HG02763 (cell line): Measurements from ENCODE around the gene RAB11A.

Experiments
- ATAC-seq: cut with Tn5 transposase; IDR thresholded peaks from one replicate; pipeline ENCODE4 v1.9.1; 2021; ENCODE audit warnings: mild to moderate bottlenecking, moderate library complexity; ENCODE audit not compliant: unreplicated experiment

RAB11A gene

GRCh38 chr15:65935391-65935790, 66.1 kb downstream of the RAB11A start:
- no peak for ATAC-seq

GRCh38 chr15:65936282-65936681, 67.0 kb downstream of the RAB11A start:
- ATAC-seq, result no peak

GRCh38 chr15:65937054-65937453, 67.8 kb downstream of the RAB11A start:
- ATAC-seq, result no peak

GRCh38 chr15:65937476-65937875, 68.2 kb downstream of the RAB11A start:
- no peak for ATAC-seq

DNA sequence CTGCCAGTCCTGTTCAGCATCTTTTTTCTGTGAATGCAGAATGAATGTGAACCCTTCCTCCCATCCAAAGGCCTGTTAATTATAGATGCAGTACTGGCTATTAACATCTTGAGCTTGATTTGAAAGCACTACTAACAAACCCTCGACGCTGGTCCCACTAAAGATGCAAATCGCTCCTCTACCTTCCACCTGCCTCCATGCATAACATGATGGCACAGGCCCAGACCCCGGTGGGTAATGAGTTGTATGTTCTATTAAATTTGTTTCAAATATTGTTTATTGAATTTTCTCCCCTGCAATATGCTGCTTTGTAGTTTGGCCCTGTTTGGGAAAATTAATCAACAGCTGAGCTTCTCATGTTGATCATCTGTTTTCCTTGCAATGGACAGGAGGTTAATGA, 69.3 kb downstream of the RAB11A start:
- no peak for ATAC-seq

DNA sequence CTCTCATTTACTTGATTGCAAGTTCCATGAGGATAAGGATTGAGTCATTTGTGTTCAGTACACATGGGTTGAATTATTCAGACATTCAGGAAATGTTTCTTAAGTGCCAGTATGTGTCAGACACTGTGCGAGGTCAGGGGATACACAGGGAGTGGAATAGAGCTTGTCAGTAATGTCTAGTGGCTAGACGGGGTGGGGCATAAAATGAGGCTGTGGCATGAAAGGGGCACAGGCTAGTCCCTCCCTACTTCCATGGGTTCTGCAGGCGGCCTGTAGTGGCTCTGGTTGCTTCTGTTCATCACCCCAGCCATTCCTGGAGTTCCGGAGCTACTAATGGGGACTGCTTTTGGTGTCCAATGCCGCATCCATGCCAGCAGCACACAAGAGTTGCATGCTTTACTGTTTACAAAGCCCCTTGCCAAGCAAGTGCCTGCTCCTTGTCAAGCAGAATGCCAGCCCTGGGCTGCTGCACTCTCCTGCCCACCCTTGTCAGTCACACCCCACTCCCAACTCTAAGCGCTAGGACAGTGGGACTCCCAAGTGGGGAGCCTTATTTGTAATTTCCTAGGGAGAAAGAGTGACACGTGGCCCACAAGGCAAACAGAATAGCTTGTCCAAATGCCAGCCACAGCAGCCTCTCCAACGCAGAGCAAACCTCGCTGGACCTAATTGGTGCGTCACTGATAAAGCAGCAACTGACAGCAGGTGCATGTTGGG, 70.8 kb downstream of the RAB11A start:
- ATAC-seq, result no peak

GRCh38 chr15:65940618-65940909, 71.3 kb downstream of the RAB11A start:
- ATAC-seq, result no peak
